Measurements from ENCODE around the gene TXNDC15.

The TXNDC15 gene

GRCh38 chr5:134917070-134917815 lies 43.1 kb downstream of the TXNDC15 start:
- Mint-ChIP-seq H3K4me3 (no peak overlapping the region), H3K4me1 (peaks cover 6% of the 10 kb centered on the region), H3K27me3 (no peaks in the 10 kb centered on the region), H3K36me3 (peaks cover 35% of the 10 kb centered on the region), H3K9me3 (no peaks in the 10 kb centered on the region), H3K27ac (no peak overlapping the region)
- no peak for DNase-seq
- CTCF ChIA-PET, result interaction anchor here (0.7 to 2.2 kb wide), 9 partner anchors 8 to 277 kb away, joined by 3 to 8 read pairs (median 3); partner anchors contain the start of gene PCBD2

- no peak for DNase-seq
- H3K36me3 Mint-ChIP-seq, result peaks cover 37% of the 10 kb centered on the region
- H3K9me3 Mint-ChIP-seq, result no peaks in the 10 kb centered on the region
- H3K27me3 Mint-ChIP-seq, result no peaks in the 10 kb centered on the region
- CTCF ChIA-PET, result interaction anchor here (0.6 to 2.2 kb wide), 5 partner anchors 10 to 144 kb away, joined by 3 to 8 read pairs (median 3); partner anchors contain the start of gene PCBD2
- H3K4me3 Mint-ChIP-seq, result no peak overlapping the region
- peaks cover 6% of the 10 kb centered on the region for H3K4me1 Mint-ChIP-seq
- no peak overlapping the region for H3K27ac Mint-ChIP-seq
These were observed 44.7 kb downstream of the TXNDC15 start for GRCh38 chr5:134918861-134919260.

- CTCF ChIA-PET, result no interaction called here
- Mint-ChIP-seq H3K4me3 (no peak overlapping the region), H3K9me3 (no peaks in the 10 kb centered on the region), H3K4me1 (peaks cover 6% of the 10 kb centered on the region), H3K27me3 (no peaks in the 10 kb centered on the region), H3K27ac (no peak overlapping the region), H3K36me3 (peaks cover 33% of the 10 kb centered on the region)
- DNase-seq, result no peak
These were observed 46.8 kb downstream of the TXNDC15 start for GRCh38 chr5:134920848-134921575.

- CTCF ChIA-PET, result no interaction called here
- Mint-ChIP-seq H3K36me3 (peaks cover 22% of the 10 kb centered on the region), H3K4me1 (no peaks in the 10 kb centered on the region), H3K4me3 (no peak overlapping the region), H3K9me3 (no peaks in the 10 kb centered on the region), H3K27ac (no peak overlapping the region), H3K27me3 (no peaks in the 10 kb centered on the region)
- DNase-seq, result no peak
These were observed 58.3 kb downstream of the TXNDC15 start for GRCh38 chr5:134932508-134932907.

- H3K27me3 Mint-ChIP-seq, result no peaks in the 10 kb centered on the region
- H3K4me3 Mint-ChIP-seq, result no peak overlapping the region
- H3K36me3 Mint-ChIP-seq, result peaks cover 22% of the 10 kb centered on the region
- no peak for DNase-seq
- no peak overlapping the region for H3K27ac Mint-ChIP-seq
- H3K4me1 Mint-ChIP-seq, result no peaks in the 10 kb centered on the region
- H3K9me3 Mint-ChIP-seq, result no peaks in the 10 kb centered on the region
- CTCF ChIA-PET, result no interaction called here
These were observed 60.0 kb downstream of the TXNDC15 start for GRCh38 chr5:134934202-134934601.

GRCh38 chr5:134935711-134936602 lies 61.8 kb downstream of the TXNDC15 start:
- peaks cover 20% of the 10 kb centered on the region for H3K36me3 Mint-ChIP-seq
- no peak overlapping the region for H3K4me3 Mint-ChIP-seq
- CTCF ChIA-PET, result no interaction called here

GRCh38 chr5:134937526-134937925 lies 63.4 kb downstream of the TXNDC15 start:
- Mint-ChIP-seq H3K4me3 (no peak overlapping the region), H3K9me3 (no peaks in the 10 kb centered on the region), H3K27me3 (no peaks in the 10 kb centered on the region), H3K27ac (no peak overlapping the region), H3K4me1 (no peaks in the 10 kb centered on the region), H3K36me3 (peaks cover 26% of the 10 kb centered on the region)
- DNase-seq, result no peak
- CTCF ChIA-PET, result no interaction called here

More at GRCh38 chr5:134935711-134936602, 61.8 kb downstream of the TXNDC15 start:
- H3K4me1 Mint-ChIP-seq, result no peaks in the 10 kb centered on the region
- no peak overlapping the region for H3K27ac Mint-ChIP-seq
- H3K9me3 Mint-ChIP-seq, result no peaks in the 10 kb centered on the region
- H3K27me3 Mint-ChIP-seq, result no peaks in the 10 kb centered on the region
- no peak for DNase-seq

- CTCF ChIA-PET, result no interaction called here
- no peak overlapping the region for H3K4me3 Mint-ChIP-seq
- H3K27me3 Mint-ChIP-seq, result no peaks in the 10 kb centered on the region
- peaks cover 26% of the 10 kb centered on the region for H3K36me3 Mint-ChIP-seq
- H3K9me3 Mint-ChIP-seq, result no peaks in the 10 kb centered on the region
- no peak overlapping the region for H3K27ac Mint-ChIP-seq
- no peak for DNase-seq
- no peaks in the 10 kb centered on the region for H3K4me1 Mint-ChIP-seq
These were observed 63.9 kb downstream of the TXNDC15 start for GRCh38 chr5:134938030-134938429.

GRCh38 chr5:134939500-134939899 lies 65.3 kb downstream of the TXNDC15 start:
- Mint-ChIP-seq H3K27ac (no peak overlapping the region), H3K27me3 (no peaks in the 10 kb centered on the region)
- CTCF ChIA-PET, result no interaction called here

GRCh38 chr5:134943547-134943946 lies 69.4 kb downstream of the TXNDC15 start:
- Mint-ChIP-seq H3K36me3 (peaks cover 13% of the 10 kb centered on the region), H3K27me3 (no peaks in the 10 kb centered on the region), H3K27ac (no peak overlapping the region), H3K4me3 (no peak overlapping the region), H3K4me1 (no peaks in the 10 kb centered on the region), H3K9me3 (no peaks in the 10 kb centered on the region)
- DNase-seq, result no peak
- CTCF ChIA-PET, result no interaction called here

More at GRCh38 chr5:134939500-134939899, 65.3 kb downstream of the TXNDC15 start:
- DNase-seq, result no peak
- Mint-ChIP-seq H3K9me3 (no peaks in the 10 kb centered on the region), H3K4me1 (no peaks in the 10 kb centered on the region), H3K4me3 (no peak overlapping the region), H3K36me3 (peaks cover 22% of the 10 kb centered on the region)

- Mint-ChIP-seq H3K4me1 (no peaks in the 10 kb centered on the region), H3K9me3 (no peaks in the 10 kb centered on the region), H3K36me3 (peaks cover 16% of the 10 kb centered on the region), H3K27ac (no peak overlapping the region), H3K27me3 (no peaks in the 10 kb centered on the region), H3K4me3 (no peak overlapping the region)
- CTCF ChIA-PET, result interaction anchor here (0.8 kb wide), 1 partner anchor 68 kb away, joined by 3 read pairs; no protein-coding TSS in a partner anchor
- DNase-seq, result no peak
These were observed 70.5 kb downstream of the TXNDC15 start for GRCh38 chr5:134944630-134945029.

- Mint-ChIP-seq H3K27me3 (no peaks in the 10 kb centered on the region), H3K4me3 (no peak overlapping the region), H3K9me3 (no peaks in the 10 kb centered on the region), H3K36me3 (peaks cover 13% of the 10 kb centered on the region), H3K4me1 (no peaks in the 10 kb centered on the region), H3K27ac (no peak overlapping the region)
- no peak for DNase-seq
- CTCF ChIA-PET, result interaction anchor here (0.8 kb wide), 1 partner anchor 68 kb away, joined by 3 read pairs; no protein-coding TSS in a partner anchor
These were observed 70.9 kb downstream of the TXNDC15 start for GRCh38 chr5:134945041-134945440.

GRCh38 chr5:134948911-134949310 lies 74.7 kb downstream of the TXNDC15 start:
- Mint-ChIP-seq H3K4me1 (no peaks in the 10 kb centered on the region), H3K27ac (no peak overlapping the region), H3K36me3 (peaks cover 4% of the 10 kb centered on the region), H3K9me3 (peaks cover 1% of the 10 kb centered on the region), H3K4me3 (no peak overlapping the region), H3K27me3 (no peaks in the 10 kb centered on the region)
- CTCF ChIA-PET, result interaction anchor here (1.2 kb wide), 1 partner anchor 32 kb away, joined by 3 read pairs; no protein-coding TSS in a partner anchor
- DNase-seq, result no peak

GRCh38 chr5:134949316-134949715 lies 75.1 kb downstream of the TXNDC15 start:
- no peak overlapping the region for H3K4me3 Mint-ChIP-seq
- H3K36me3 Mint-ChIP-seq, result peaks cover 6% of the 10 kb centered on the region
- CTCF ChIA-PET, result no interaction called here
- no peak overlapping the region for H3K27ac Mint-ChIP-seq
- H3K9me3 Mint-ChIP-seq, result peaks cover 3% of the 10 kb centered on the region
- H3K4me1 Mint-ChIP-seq, result no peaks in the 10 kb centered on the region
- DNase-seq, result no peak
- no peaks in the 10 kb centered on the region for H3K27me3 Mint-ChIP-seq

Data from activated naive CD4-positive, alpha-beta T cell treated with anti-CD3 and anti-CD28 coated beads, Interleukin-2, amount 10 ng/mL, durations not matched to agents 7 days and 5 days (primary cell).